Loucy (cell line): ENCODE measurements around the gene SIRT6.

Source experiments
- H2AFZ ChIP-seq: fragments of 200-600 bp; sonication (generic); 2 replicates; pipeline ENCODE4 v1.6.0; 2016; ENCODE audit warnings: antibody characterized with exemption, mild to moderate bottlenecking, low read length, moderate library complexity
- H3F3A ChIP-seq: fragments of 200-600 bp; 2 replicates; pipeline ENCODE4 v1.6.0; 2016; ENCODE audit warnings: antibody characterized with exemption, low read depth, mild to moderate bottlenecking
- H3K27me3 ChIP-seq: fragments of 200-600 bp; sonication (generic); 2 replicates; pipeline ENCODE4 v1.6.1; 2014; ENCODE audit warnings: low read length, mild to moderate bottlenecking; ENCODE audit not compliant: insufficient read depth, poor library complexity, severe bottlenecking
- H3K36me3 ChIP-seq: fragments of 200-600 bp; sonication (generic); 2 replicates; pipeline ENCODE4 v1.6.1; 2016; ENCODE audit warnings: low read length; ENCODE audit not compliant: insufficient read depth
- H3K4me1 ChIP-seq: fragments of 200-600 bp; sonication (generic); 2 replicates; pipeline ENCODE4 v1.5.1; 2014; ENCODE audit warnings: low read length, mild to moderate bottlenecking; ENCODE audit not compliant: insufficient read depth, poor library complexity, severe bottlenecking
- H3K4me2 ChIP-seq: fragments of 200-600 bp; sonication (generic); 2 replicates; pipeline ENCODE4 v1.6.0; 2014; ENCODE audit warnings: antibody characterized with exemption, low read length, low read depth, mild to moderate bottlenecking; ENCODE audit not compliant: poor library complexity, severe bottlenecking
- H3K4me3 ChIP-seq: fragments of 200-600 bp; sonication (generic); 2 replicates; pipeline ENCODE4 v1.5.1; 2014; ENCODE audit warnings: low read length, mild to moderate bottlenecking, mixed read lengths; ENCODE audit not compliant: poor library complexity, severe bottlenecking
- H3K79me2 ChIP-seq: fragments of 200-600 bp; sonication (generic); 2 replicates; pipeline ENCODE4 v1.6.1; 2014; ENCODE audit warnings: low read length; ENCODE audit not compliant: insufficient read depth
- H3K9ac ChIP-seq: fragments of 200-600 bp; sonication (generic); 2 replicates; pipeline ENCODE4 v1.6.0; 2014; ENCODE audit warnings: mild to moderate bottlenecking, low read depth, low read length, moderate library complexity; ENCODE audit not compliant: poor library complexity, severe bottlenecking
- H3K9me2 ChIP-seq: fragments of 200-600 bp; sonication (generic); replicated peaks from 2 replicates; pipeline ENCODE4 v1.6.1; 2016; ENCODE audit warnings: low read depth, low read length, mixed read lengths
- H3K9me3 ChIP-seq: fragments of 200-600 bp; sonication (generic); 2 replicates; pipeline ENCODE4 v1.6.1; 2014; ENCODE audit warnings: mild to moderate bottlenecking, antibody characterized with exemption, low read length, low read depth; ENCODE audit not compliant: insufficient read depth
- H4K20me1 ChIP-seq: fragments of 200-600 bp; sonication (generic); 2 replicates; pipeline ENCODE4 v1.6.0; 2014; ENCODE audit warnings: antibody characterized with exemption, low read length, mild to moderate bottlenecking; ENCODE audit not compliant: insufficient read depth, poor library complexity, severe bottlenecking
- CTCF ChIP-seq: fragments of 200-600 bp; sonication (generic); conservative IDR thresholded peaks from 2 replicates; pipeline ENCODE4 v1.5.1; 2014; ENCODE audit warnings: mild to moderate bottlenecking, antibody characterized with exemption, low read length
- EZH2phosphoT487 ChIP-seq: fragments of 200-600 bp; IDR thresholded peaks from 2 replicates; pipeline ENCODE4 v1.6.1; 2018; ENCODE audit warnings: antibody characterized with exemption, mild to moderate bottlenecking, moderate library complexity, borderline replicate concordance

Gene SIRT6

GRCh38 chr19:4185413-4186086, 3.2 kb upstream of the SIRT6 start:
- peak overlapping the region; percentile 11 for H3K9ac ChIP-seq
- no peaks in the 10 kb centered on the region for H3K9me2 ChIP-seq
- no peak overlapping the region for H3K4me3 ChIP-seq
- H3K9me3 ChIP-seq: no peaks in the 10 kb centered on the region
- no peak overlapping the region for H3K4me2 ChIP-seq
- H3K4me1 ChIP-seq: peaks cover 5% of the 10 kb centered on the region
- H4K20me1 ChIP-seq: no peaks in the 10 kb centered on the region
- H3F3A ChIP-seq: no peaks in the 10 kb centered on the region
- H2AFZ ChIP-seq: no peak overlapping the region
- H3K36me3 ChIP-seq: no peaks in the 10 kb centered on the region
- no peaks in the 10 kb centered on the region for H3K27me3 ChIP-seq
- peaks cover 16% of the 10 kb centered on the region; the same call in 1 of the 2 replicates for H3K79me2 ChIP-seq
- no peak for TF ChIP-seq CTCF
- TF ChIP-seq EZH2phosphoT487: no peak

- Histone ChIP-seq H3K4me1 (peaks cover 5% of the 10 kb centered on the region), H3K9me2 (no peaks in the 10 kb centered on the region), H3F3A (no peaks in the 10 kb centered on the region), H3K9ac (no peak overlapping the region), H3K9me3 (no peaks in the 10 kb centered on the region), H3K27me3 (no peaks in the 10 kb centered on the region), H3K4me3 (no peak overlapping the region), H3K36me3 (no peaks in the 10 kb centered on the region), H3K4me2 (no peak overlapping the region), H3K79me2 (peaks cover 17% of the 10 kb centered on the region; the same call in 1 of the 2 replicates), H4K20me1 (no peaks in the 10 kb centered on the region), H2AFZ (no peak overlapping the region)
- TF ChIP-seq EZH2phosphoT487 (no peak), CTCF (no peak)
Observed at GRCh38 chr19:4184718-4185352, 2.5 kb upstream of the SIRT6 start.

GRCh38 chr19:4183967-4184717, 1.8 kb upstream of the SIRT6 start:
- H2AFZ ChIP-seq: no peak overlapping the region
- no peak overlapping the region for H3K4me2 ChIP-seq
- H3K4me3 ChIP-seq: no peak overlapping the region
- no peaks in the 10 kb centered on the region for H3F3A ChIP-seq
- H3K9ac ChIP-seq: no peak overlapping the region
- no peaks in the 10 kb centered on the region for H3K9me2 ChIP-seq
- no peaks in the 10 kb centered on the region for H3K36me3 ChIP-seq
- peaks cover 5% of the 10 kb centered on the region for H3K4me1 ChIP-seq
- TF ChIP-seq EZH2phosphoT487: no peak
- TF ChIP-seq CTCF: no peak
- H3K27me3 ChIP-seq: no peaks in the 10 kb centered on the region
- H3K9me3 ChIP-seq: no peaks in the 10 kb centered on the region
- H3K79me2 ChIP-seq: peaks cover 17% of the 10 kb centered on the region; the same call in 1 of the 2 replicates
- no peaks in the 10 kb centered on the region for H4K20me1 ChIP-seq
